PC-3 (cell line): Measurements from ENCODE around the gene OR13J1. TPM values are rescaled to one million over a fixed set of nuclear protein-coding genes. Genes with fewer than 3 reads are reported as not detected.
A peak's percentile ranks its signal among the peaks of the same experiment; 100 is the strongest.

ENCODE experiments used
- ATAC-seq: fragments of 200-7000 bp; cut with Tn5 transposase; 2 replicates; pipeline ENCODE4 v1.9.1; 2020; ENCODE audit warnings: mild to moderate bottlenecking, moderate library complexity
- BruUV-seq: library from RNA; stranded (reverse); fragments of 400-500 nt; replicated peaks from 2 replicates; lab custom pipeline; 2021; lab: Mats Ljungman, UMichigan
- CTCF ChIA-PET: fragments of 300-600 bp; sonication (Branson Sonifier 250); formaldehyde crosslinking; loops from one replicate; lab custom pipeline; 2022; ENCODE audit warnings: antibody characterized with exemption; lab: Charles Lee
- POLR2A ChIA-PET: fragments of 300-600 bp; sonication (Branson Sonifier 250); formaldehyde crosslinking; loops from one replicate; lab custom pipeline; 2022; ENCODE audit warnings: antibody characterized with exemption; ENCODE audit not compliant: unreplicated experiment; lab: Charles Lee
- DNase-seq: peaks from one replicate; pipeline ENCODE4 v3.0.0-alpha.2; 2015
- H2AFZ ChIP-seq: fragments of 300-600 bp; sonication (generic); 2 replicates; pipeline ENCODE4 v1.6.0; 2016; ENCODE audit warnings: antibody characterized with exemption, low read length
- H3F3A ChIP-seq: fragments of 300-600 bp; sonication (generic); one replicate; pipeline ENCODE4 v1.6.0; 2017; ENCODE audit warnings: antibody characterized with exemption, low read length, control low read depth, mild to moderate bottlenecking; ENCODE audit not compliant: unreplicated experiment
- H3K27ac ChIP-seq: fragments of 300-600 bp; sonication (generic); 2 replicates; pipeline ENCODE4 v1.5.1; 2016; ENCODE audit warnings: mild to moderate bottlenecking, low read length
- H3K27me3 ChIP-seq: fragments of 300-600 bp; sonication (generic); 2 replicates; pipeline ENCODE4 v1.6.1; 2016; ENCODE audit warnings: low read length, mixed read lengths
- H3K36me3 ChIP-seq: fragments of 300-600 bp; sonication (generic); 2 replicates; pipeline ENCODE4 v1.6.1; 2016; ENCODE audit warnings: low read depth, mixed run types, low read length, mixed read lengths
- H3K4me1 ChIP-seq: fragments of 300-600 bp; sonication (generic); 2 replicates; pipeline ENCODE4 v1.5.1; 2016; ENCODE audit warnings: low read length; ENCODE audit not compliant: insufficient read depth
- H3K4me2 ChIP-seq: fragments of 300-600 bp; sonication (generic); 2 replicates; pipeline ENCODE4 v1.6.0; 2016; ENCODE audit warnings: low read length
- H3K4me3 ChIP-seq: fragments of 300-600 bp; sonication (generic); 2 replicates; pipeline ENCODE4 v1.5.1; 2016; ENCODE audit warnings: mild to moderate bottlenecking, low read length, mixed read lengths
- H3K79me2 ChIP-seq: fragments of 300-600 bp; sonication (generic); 2 replicates; pipeline ENCODE4 v1.6.1; 2017; ENCODE audit warnings: low read length, mixed read lengths
- H3K9ac ChIP-seq: fragments of 300-600 bp; sonication (generic); 2 replicates; pipeline ENCODE4 v1.6.0; 2016; ENCODE audit warnings: mild to moderate bottlenecking, low read length
- H3K9me2 ChIP-seq: fragments of 300-600 bp; sonication (generic); replicated peaks from 2 replicates; pipeline ENCODE4 v1.6.1; 2016; ENCODE audit warnings: mixed run types, low read length, mixed read lengths
- H3K9me3 ChIP-seq: fragments of 300-600 bp; sonication (generic); 2 replicates; pipeline ENCODE4 v1.6.1; 2016; ENCODE audit warnings: low read length, mixed read lengths
- H4K20me1 ChIP-seq: fragments of 300-600 bp; sonication (generic); 2 replicates; pipeline ENCODE4 v1.6.1; 2016; ENCODE audit warnings: low read length, mixed read lengths
- CTCF ChIP-seq: fragments of 300-600 bp; sonication (generic); conservative IDR thresholded peaks from 2 replicates; pipeline ENCODE4 v1.5.1; 2017; ENCODE audit warnings: antibody characterized with exemption, low read depth, mild to moderate bottlenecking, low read length
- EZH2 ChIP-seq: fragments of 300-600 bp; sonication (generic); IDR thresholded peaks from one replicate; pipeline ENCODE4 v1.6.1; 2017; ENCODE audit warnings: antibody characterized with exemption, mild to moderate bottlenecking, low read length; ENCODE audit not compliant: unreplicated experiment
- EZH2phosphoT487 ChIP-seq: fragments of 300-600 bp; sonication (generic); IDR thresholded peaks from 2 replicates; pipeline ENCODE4 v1.6.1; 2018; ENCODE audit warnings: mild to moderate bottlenecking, antibody characterized with exemption, low read length, borderline replicate concordance
- intact Hi-C: fragments of 100-400 bp; cut with micrococcal nuclease; formaldehyde crosslinking; loops from 2 replicates; pipeline ENCODE4 v1.9.0; 2023
- total RNA-seq: library from RNA; depleted of rRNA; stranded (reverse); fragments of >200 nt; gene quantifications from 2 replicates; pipeline ENCODE4 v1.2.3, GENCODE V29; 2014

Gene OR13J1
- total RNA-seq, 1 experiment from 2014 or later, result not detected

- Histone ChIP-seq H3K4me3 (no peak overlapping the region), H3K27ac (no peak overlapping the region), H3K27me3 (no peaks in the 10 kb centered on the region), H3K36me3 (no peaks in the 10 kb centered on the region), H3K4me2 (no peak overlapping the region), H3K9ac (no peak overlapping the region), H4K20me1 (no peaks in the 10 kb centered on the region), H3K9me2 (no peaks in the 10 kb centered on the region), H3K9me3 (no peaks in the 10 kb centered on the region), H2AFZ (no peak overlapping the region), H3K4me1 (peaks cover 32% of the 10 kb centered on the region), H3K79me2 (no peaks in the 10 kb centered on the region), H3F3A (no peaks in the 10 kb centered on the region)
- ChIA-PET CTCF (interaction anchor here (0.6 kb wide), 1 partner anchor 47 kb away, joined by 4 read pairs; no protein-coding TSS in a partner anchor), POLR2A (no interaction called here)
- ATAC-seq, result no peak
- TF ChIP-seq EZH2 (no peak), CTCF (no peak), EZH2phosphoT487 (no peak)
- no TSS peak for BruUV-seq
- DNase-seq, result no peak
- intact Hi-C loops, result no loop called here
Observed at GRCh38 chr9:35835766-35836165, 34.4 kb downstream of the OR13J1 start.

DNA sequence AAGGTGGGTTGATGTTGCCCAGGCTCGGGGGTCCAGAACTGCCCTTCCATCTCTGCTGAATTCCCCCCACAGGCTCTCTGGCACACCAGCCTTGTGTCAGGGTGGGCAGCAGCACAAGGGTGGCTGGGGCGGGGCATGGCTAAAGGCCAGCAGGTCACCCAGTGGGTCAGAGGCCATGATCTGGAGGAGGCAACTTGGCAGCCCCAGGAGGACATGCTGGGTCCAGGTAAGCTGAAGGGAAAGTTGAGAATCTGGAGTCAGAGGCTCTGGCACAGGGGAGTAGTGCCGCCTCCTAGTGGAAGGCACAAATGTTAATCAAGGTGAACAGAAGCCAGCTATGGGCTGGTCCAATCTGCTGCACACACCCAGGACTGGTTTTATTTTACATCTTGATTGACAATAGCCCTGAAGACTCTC is 35.0 kb downstream of the OR13J1 start:
- H3K9me2 ChIP-seq, result no peaks in the 10 kb centered on the region
- H3K4me1 ChIP-seq, result peaks cover 32% of the 10 kb centered on the region
- no peaks in the 10 kb centered on the region for H3K36me3 ChIP-seq
- H3K4me2 ChIP-seq, result no peak overlapping the region
- H3K27ac ChIP-seq, result no peak overlapping the region
- H3K9ac ChIP-seq, result no peak overlapping the region
- peak; percentile 22 for DNase-seq
- no peak overlapping the region for H3K4me3 ChIP-seq
- no TSS peak for BruUV-seq
- no peaks in the 10 kb centered on the region for H3K9me3 ChIP-seq
- H2AFZ ChIP-seq, result no peak overlapping the region
- intact Hi-C loops, result no loop called here
- no peaks in the 10 kb centered on the region for H3F3A ChIP-seq
- CTCF ChIA-PET, result interaction anchor here (0.6 kb wide), 1 partner anchor 47 kb away, joined by 4 read pairs; no protein-coding TSS in a partner anchor
- POLR2A ChIA-PET, result no interaction called here
- no peak for ATAC-seq
- no peaks in the 10 kb centered on the region for H3K27me3 ChIP-seq
- H3K79me2 ChIP-seq, result no peaks in the 10 kb centered on the region
- H4K20me1 ChIP-seq, result no peaks in the 10 kb centered on the region
- TF ChIP-seq CTCF, result peak; percentile 48; the same call in 1 of the 2 replicates
- TF ChIP-seq EZH2phosphoT487, result no peak
- TF ChIP-seq EZH2, result no peak
